GM12878 (cell line): Measurements from ENCODE around the gene IL16. TPM values are rescaled to one million over a fixed set of nuclear protein-coding genes. Genes with fewer than 3 reads are reported as not detected.

Source experiments
- ATAC-seq: fragments of 200-7000 bp; cut with Tn5 transposase; 3 replicates; pipeline ENCODE4 v1.9.1; 2020; ENCODE audit warnings: mild to moderate bottlenecking, moderate library complexity
- BruUV-seq: library from RNA; stranded (reverse); fragments of 400-500 nt; replicated peaks from 2 replicates; lab custom pipeline; 2021; lab: Mats Ljungman, UMichigan
- CTCF ChIA-PET: fragments of 300-600 bp; sonication (Branson Sonifier 250); formaldehyde crosslinking; extraction: SDS; loops from one replicate; lab custom pipeline; 2021; ENCODE audit warnings: inconsistent platforms; lab: Yijun Ruan, JAX
- POLR2A ChIA-PET: fragments of 350-600 bp; formaldehyde crosslinking; extraction: SDS; loops from one replicate; lab custom pipeline; 2021; ENCODE audit warnings: inconsistent platforms; lab: Charles Lee
- RAD21 ChIA-PET: fragments of 300-600 bp; sonication (Branson Sonifier 250); formaldehyde crosslinking; loops from one replicate; lab custom pipeline; 2023; ENCODE audit warnings: antibody characterized with exemption; ENCODE audit not compliant: unreplicated experiment; lab: Charles Lee
- SMC1A ChIA-PET: fragments of 300-600 bp; sonication (Branson Sonifier 250); formaldehyde crosslinking; loops from one replicate; lab custom pipeline; 2023; ENCODE audit not compliant: unreplicated experiment, uncharacterized antibody; lab: Charles Lee
- DNase-seq: peaks from one replicate; pipeline ENCODE4 v3.0.0-alpha.2; 2011; ENCODE audit warnings: low read depth, low spot score
- FAIRE-seq: peaks from 3 replicates; lab custom pipeline; 2011; peaks lifted over from hg19 to GRCh38; lab: Jason Lieb, UNC
- H2AFZ ChIP-seq: 2 replicates; pipeline ENCODE4 v1.6.0; 2011; ENCODE audit warnings: low read depth, low read length, control low read depth; ENCODE audit not compliant: control insufficient read depth
- H3K27ac ChIP-seq: 2 replicates; pipeline ENCODE4 v1.5.1; 2011; ENCODE audit warnings: control low read depth; ENCODE audit not compliant: control insufficient read depth, insufficient read depth
- H3K27me3 ChIP-seq, 2 experiments: replicated peaks in 1 of 2; 2 replicates each; pipeline versions ENCODE4 v1.6.0 to v1.6.1; 2011; ENCODE audit warnings: low read length in 1 of 2; ENCODE audit not compliant: control insufficient read depth in 2 of 2, insufficient read depth in 2 of 2
- H3K36me3 ChIP-seq, 2 experiments: 2 replicates each; pipeline ENCODE4 v1.5.1; 2011; ENCODE audit warnings: low read length in 1 of 2; ENCODE audit not compliant: control insufficient read depth in 2 of 2, insufficient read depth in 2 of 2
- H3K4me1 ChIP-seq: 2 replicates; pipeline ENCODE4 v1.6.1; 2011; ENCODE audit warnings: mild to moderate bottlenecking, low read length, moderate library complexity, mixed read lengths; ENCODE audit not compliant: control insufficient read depth, insufficient read depth
- H3K4me2 ChIP-seq: 2 replicates; pipeline ENCODE4 v1.6.0; 2011; ENCODE audit warnings: control low read depth; ENCODE audit not compliant: control insufficient read depth, insufficient read depth
- H3K4me3 ChIP-seq: fragments of 200-600 bp; sonication (generic); 2 replicates; pipeline ENCODE4 v1.5.1; 2016
- H3K79me2 ChIP-seq: 2 replicates; pipeline ENCODE4 v1.6.0; 2011; ENCODE audit warnings: low read length; ENCODE audit not compliant: control insufficient read depth, insufficient read depth
- H3K9ac ChIP-seq: 2 replicates; pipeline ENCODE4 v1.8.0; 2011; ENCODE audit warnings: low read length, control low read depth, mixed read lengths; ENCODE audit not compliant: control insufficient read depth, insufficient read depth
- H3K9me3 ChIP-seq: replicated peaks from 3 replicates; pipeline ENCODE4 v1.5.1; 2011; ENCODE audit warnings: mild to moderate bottlenecking, low read length; ENCODE audit not compliant: control insufficient read depth, insufficient read depth
- H4K20me1 ChIP-seq: 2 replicates; pipeline ENCODE4 v1.6.0; 2011; ENCODE audit not compliant: control insufficient read depth, insufficient read depth
- CEBPB ChIP-seq, 2 experiments: fragments of 150-350 bp in 1 of 2; IDR thresholded peaks; 2 replicates each; pipeline ENCODE4 v1.6.1; 2012 to 2014; ENCODE audit warnings: low read depth in 2 of 2, low read length in 2 of 2, borderline replicate concordance in 1 of 2, inconsistent platforms in 1 of 2
- E4F1 ChIP-seq: fragments of 450-650 bp; IDR thresholded peaks from 2 replicates; pipeline ENCODE4 v1.6.1; 2018; ENCODE audit warnings: borderline replicate concordance, mild to moderate bottlenecking; ENCODE audit not compliant: partially characterized antibody
- MAX ChIP-seq: IDR thresholded peaks from 2 replicates; pipeline ENCODE4 v1.6.1; 2012; ENCODE audit warnings: low read depth, low read length, improper control_type of control experiment
- NFIC ChIP-seq: IDR thresholded peaks from 2 replicates; pipeline ENCODE4 v1.6.1; 2012; ENCODE audit warnings: low read depth, mild to moderate bottlenecking, inconsistent platforms, low read length, moderate library complexity
- NRF1 ChIP-seq: conservative IDR thresholded peaks from 2 replicates; pipeline ENCODE4 v1.6.1; 2011; ENCODE audit warnings: mild to moderate bottlenecking, low read depth, low read length, improper control_type of control experiment
- POLR2AphosphoS5 ChIP-seq: IDR thresholded peaks from 2 replicates; pipeline ENCODE4 v1.6.1; 2011; ENCODE audit warnings: mild to moderate bottlenecking, low read length, inconsistent platforms
- RB1 ChIP-seq: fragments of 450-650 bp; formaldehyde crosslinking; IDR thresholded peaks from 2 replicates; pipeline ENCODE4 v1.6.1; 2017; ENCODE audit warnings: mild to moderate bottlenecking, borderline replicate concordance
- RCOR1 ChIP-seq: conservative IDR thresholded peaks from 2 replicates; pipeline ENCODE4 v1.6.1; 2012; ENCODE audit warnings: low read depth, low read length, improper control_type of control experiment
- RELA ChIP-seq: fragments of 450-650 bp; IDR thresholded peaks from 2 replicates; pipeline ENCODE4 v1.8.0; 2014; ENCODE audit warnings: borderline replicate concordance; ENCODE audit not compliant: partially characterized antibody
- SMC3 ChIP-seq: IDR thresholded peaks from 2 replicates; pipeline ENCODE4 v1.6.1; 2011; ENCODE audit warnings: low read length, improper control_type of control experiment, borderline replicate concordance
- STAT1 ChIP-seq: fragments of 450-650 bp; conservative IDR thresholded peaks from 2 replicates; pipeline ENCODE4 v1.6.1; 2014; ENCODE audit warnings: antibody characterized with exemption, mild to moderate bottlenecking
- ZBED1 ChIP-seq: IDR thresholded peaks from 2 replicates; pipeline ENCODE4 v1.6.1; 2016; ENCODE audit warnings: borderline replicate concordance
- ZNF592 ChIP-seq: fragments of 450-650 bp; IDR thresholded peaks from 2 replicates; pipeline ENCODE4 v1.6.1; 2017; ENCODE audit warnings: mild to moderate bottlenecking, moderate library complexity
- ZZZ3 ChIP-seq: IDR thresholded peaks from 2 replicates; pipeline ENCODE4 v1.6.1; 2011; ENCODE audit warnings: low read depth; ENCODE audit not compliant: control insufficient read depth, insufficient read length
- WGBS: methylation state at CpG from one replicate; pipeline ENCODE4 v1.1.6; 2016; ENCODE audit warnings: low lambda C conversion rate; ENCODE audit not compliant: insufficient replicate concordance, insufficient coverage; ENCODE audit errors: missing lambda C conversion rate; 5-methylcytosine and 5-hydroxymethylcytosine counted together
- in situ Hi-C: fragments of 300-500 bp; cut with MboI; formaldehyde crosslinking; loops from 9 replicates; pipeline ENCODE4 v1.14.3; 2018; ENCODE audit warnings: mixed read lengths
- intact Hi-C: fragments of 100-400 bp; cut with micrococcal nuclease; formaldehyde crosslinking; loops from one replicate; pipeline ENCODE4 v1.14.2; 2022; ENCODE audit not compliant: unreplicated experiment
- polyA plus RNA-seq, 11 experiments: library from polyadenylated mRNA; depleted of rRNA in 4 of 11; unstranded in 6 of 11; stranded (reverse) in 5 of 11; fragments of >200 nt; fragmentation: Nextera tagmentation in 4 of 11; fragmentation: Illumina TruSeq in 1 of 11; extraction: Ambion mirVana in 4 of 11; extraction: Trizol in 1 of 11; gene quantifications; 1 replicate in 1 of 11; 2 replicates in 10 of 11; pipeline versions ENCODE4 v1.2.1 to v1.2.3, GENCODE V29; 2011 to 2016; ENCODE audit warnings: inconsistent platforms in 2 of 11, missing spikeins in 2 of 11, low read depth in 1 of 11
- total RNA-seq, 4 experiments: library from RNA; depleted of rRNA in 3 of 4; stranded (reverse); fragments of >200 nt in 3 of 4; fragmentation: Illumina TruSeq in 1 of 4; extraction: Trizol in 1 of 4; gene quantifications; 2 replicates each; pipeline versions ENCODE4 v1.2.1 to v1.2.3, GENCODE V29; 2013 to 2021
- TF ChIP-seq, protein P1 (sequence below), 3 experiments: IDR thresholded peaks in 2 of 3; conservative IDR thresholded peaks in 1 of 3; 2 replicates each; pipeline ENCODE4 v1.5.1; 2011; ENCODE audit warnings: low read depth in 3 of 3, low read length in 3 of 3, mild to moderate bottlenecking in 3 of 3, control low read depth in 2 of 3, moderate library complexity in 2 of 3, inconsistent platforms in 1 of 3, mixed read lengths in 1 of 3; ENCODE audit not compliant: control insufficient read depth in 2 of 3, insufficient read depth in 1 of 3; ENCODE audit errors: extremely low read depth in 1 of 3

Gene IL16
- total and polyA plus RNA-seq, 10 of the 15 experiments (the other 5 are each of a cell fraction or from before 2014, with no cell fraction given): 21.7 to 206 (median 44.5) TPM

DNA sequence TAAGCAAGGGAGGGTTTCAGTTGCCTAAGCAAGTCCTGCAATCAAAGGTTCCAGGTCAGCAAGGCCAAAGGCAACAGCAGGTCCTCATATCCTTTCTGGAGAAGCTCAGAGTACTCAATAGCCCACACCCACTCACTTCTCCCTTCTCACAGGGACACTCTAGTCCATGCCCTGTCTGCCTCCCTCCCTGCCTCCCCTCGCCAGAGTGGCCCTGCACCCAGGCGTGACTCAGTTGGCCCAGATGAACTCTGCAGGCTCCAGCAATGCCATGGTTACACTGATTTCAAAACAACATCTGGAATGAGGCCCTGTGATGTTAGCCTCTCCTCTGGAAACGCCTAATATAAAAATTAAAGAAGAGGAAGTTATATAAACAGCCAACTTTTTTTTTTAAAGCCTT is 32.9 kb downstream of the IL16 start:
- TF ChIP-seq RELA (no peak), STAT1 (no peak), CEBPB (IDR thresholded peaks at IDR 0.05; ENCODE audit: borderline replicate concordance in 1 of 2, low read depth in 2 of 2, low read length in 2 of 2) (no peak), RB1 (no peak), POLR2AphosphoS5 (no peak), MAX (no peak), E4F1 (no peak), SMC3 (no peak), ZNF592 (no peak), ZZZ3 (no peak), ZBED1 (no peak), NRF1 (no peak), RCOR1 (no peak), NFIC (no peak)
- TF ChIP-seq, protein P1, sequence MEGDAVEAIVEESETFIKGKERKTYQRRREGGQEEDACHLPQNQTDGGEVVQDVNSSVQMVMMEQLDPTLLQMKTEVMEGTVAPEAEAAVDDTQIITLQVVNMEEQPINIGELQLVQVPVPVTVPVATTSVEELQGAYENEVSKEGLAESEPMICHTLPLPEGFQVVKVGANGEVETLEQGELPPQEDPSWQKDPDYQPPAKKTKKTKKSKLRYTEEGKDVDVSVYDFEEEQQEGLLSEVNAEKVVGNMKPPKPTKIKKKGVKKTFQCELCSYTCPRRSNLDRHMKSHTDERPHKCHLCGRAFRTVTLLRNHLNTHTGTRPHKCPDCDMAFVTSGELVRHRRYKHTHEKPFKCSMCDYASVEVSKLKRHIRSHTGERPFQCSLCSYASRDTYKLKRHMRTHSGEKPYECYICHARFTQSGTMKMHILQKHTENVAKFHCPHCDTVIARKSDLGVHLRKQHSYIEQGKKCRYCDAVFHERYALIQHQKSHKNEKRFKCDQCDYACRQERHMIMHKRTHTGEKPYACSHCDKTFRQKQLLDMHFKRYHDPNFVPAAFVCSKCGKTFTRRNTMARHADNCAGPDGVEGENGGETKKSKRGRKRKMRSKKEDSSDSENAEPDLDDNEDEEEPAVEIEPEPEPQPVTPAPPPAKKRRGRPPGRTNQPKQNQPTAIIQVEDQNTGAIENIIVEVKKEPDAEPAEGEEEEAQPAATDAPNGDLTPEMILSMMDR (IDR thresholded peaks at IDR 0.05 in 2 of 3, conservative IDR thresholded peaks at IDR 0.05 in 1 of 3; ENCODE audit: control insufficient read depth in 2 of 3, extremely low read depth in 1 of 3, insufficient read depth in 1 of 3, low read depth in 3 of 3, low read length in 3 of 3): no peak
- TF ChIP-seq, all 136 proteins: peak for 0
- SMC1A ChIA-PET: no interaction called here
- no peak for DNase-seq
- Histone ChIP-seq H3K9me3 (no peaks in the 10 kb centered on the region), H3K27me3 (no peaks in the 10 kb centered on the region; a peak in 1 of 4 replicates), H3K27ac (no peak overlapping the region), H3K79me2 (no peaks in the 10 kb centered on the region), H3K4me1 (no peaks in the 10 kb centered on the region), H3K4me3 (no peak overlapping the region), H3K36me3 (no peaks in the 10 kb centered on the region), H4K20me1 (no peaks in the 10 kb centered on the region), H3K4me2 (no peak overlapping the region), H3K9ac (no peak overlapping the region), H2AFZ (no peak overlapping the region)
- WGBS: 0% methylated on average over 3 of the region's 3 CpGs
- no peak for FAIRE-seq
- intact Hi-C loops (no loop called here), in situ Hi-C loops (no loop called here)
- no peak for ATAC-seq
- RAD21 ChIA-PET: no interaction called here
- POLR2A ChIA-PET: no interaction called here
- CTCF ChIA-PET: no interaction called here
- BruUV-seq: no TSS peak
